ENCODE results near the gene ACVR1C. TPM values are rescaled to one million over a fixed set of nuclear protein-coding genes. Genes with fewer than 3 reads are reported as not detected.

Gene ACVR1C
- total and polyA plus RNA-seq, 2 of the 8 experiments (the other 6 are each of a cell fraction or from before 2014, with no cell fraction given) = 0.21 to 0.52 TPM

DNA sequence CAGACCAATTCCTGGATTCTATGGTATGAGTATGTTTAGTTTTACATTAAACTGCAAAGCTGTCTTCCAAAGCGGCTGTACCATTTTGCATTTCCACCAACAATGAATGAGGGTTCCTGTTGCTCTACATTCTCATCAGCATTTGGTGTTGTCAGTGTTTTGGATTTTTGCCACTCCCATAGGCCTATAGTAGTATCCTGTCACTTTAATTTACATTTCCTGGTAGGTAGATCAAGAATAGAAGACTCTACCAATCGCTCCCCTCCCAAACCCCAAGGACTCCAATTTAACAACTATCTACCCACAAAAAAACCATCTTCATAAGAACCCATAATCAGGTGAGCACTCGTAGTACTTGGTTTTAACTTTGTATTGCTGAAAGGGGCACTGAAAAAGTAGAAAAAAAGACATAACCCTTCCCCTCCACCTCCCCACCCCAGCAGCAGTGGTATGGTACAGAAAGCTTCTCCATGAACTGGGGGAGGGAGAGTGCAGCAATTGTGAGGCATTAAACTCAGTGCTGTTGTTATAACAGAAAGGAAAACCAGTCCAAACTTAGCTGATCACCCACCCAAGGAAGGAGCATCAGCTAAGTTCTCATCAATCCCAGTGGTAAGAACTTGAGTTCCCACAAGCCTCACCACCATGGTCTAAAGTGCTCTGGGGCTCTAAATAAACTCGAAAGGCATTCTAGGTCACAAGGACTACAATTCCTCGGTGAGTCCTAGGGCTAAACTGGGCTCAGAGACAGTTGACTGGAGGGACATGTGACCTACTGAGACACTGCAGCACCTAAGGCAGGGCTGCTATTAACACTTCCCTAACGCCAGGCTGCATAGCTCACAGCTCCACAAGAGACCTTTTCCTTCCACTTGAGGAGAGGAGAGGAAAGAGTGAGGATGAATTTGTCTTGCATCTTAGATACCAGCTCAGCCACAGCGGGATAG lies 149.3 kb downstream of the ACVR1C start:
- no peak overlapping the region for H2BK5ac ChIP-seq (ENCODE audit: low read depth, low read length)
- H2AFZ ChIP-seq (ENCODE audit: low read length) = no peak overlapping the region
- CTCF ChIA-PET (ENCODE audit: partially characterized antibody) = interaction anchor here (0.6 to 4.6 kb wide), 2 partner anchors 114 to 177 kb away, joined by 3 to 20 read pairs; no protein-coding TSS in a partner anchor
- no peak for TF ChIP-seq RFX5 (IDR thresholded peaks at IDR 0.05; ENCODE audit: borderline replicate concordance, low read depth, low read length)
- no peak for TF ChIP-seq POLR2AphosphoS5 (IDR thresholded peaks at IDR 0.05; ENCODE audit: low read depth, low read length)

More for the DNA sequence above, 149.3 kb downstream of the ACVR1C start:
- Histone ChIP-seq H4K91ac (replicated peaks; ENCODE audit: insufficient read length, low read length) (no peak overlapping the region), H3K79me1 (ENCODE audit: low read depth, low read length) (no peaks in the 10 kb centered on the region), H4K20me1 (replicated peaks in 1 of 2; ENCODE audit: control insufficient read depth in 1 of 2, insufficient read depth in 2 of 2, low read length in 2 of 2) (no peaks in the 10 kb centered on the region), H3K4me3 (ENCODE audit: extremely low read depth in 1 of 4, insufficient read depth in 2 of 4, low read depth in 3 of 4, low read length in 4 of 4) (no peak overlapping the region), H3K9ac (replicated peaks in 1 of 4; ENCODE audit: extremely low read depth in 1 of 4, low read depth in 3 of 4, low read length in 3 of 4) (no peak overlapping the region), H3K23ac (ENCODE audit: insufficient read length) (no peak overlapping the region), H3K79me2 (ENCODE audit: control insufficient read depth in 1 of 2, insufficient read depth in 2 of 2, low read length in 2 of 2) (no peaks in the 10 kb centered on the region), H3K36me3 (ENCODE audit: control insufficient read depth in 2 of 4, insufficient read depth in 4 of 4, low read length in 3 of 4) (no peaks in the 10 kb centered on the region), H3K9me3 (ENCODE audit: insufficient read depth in 2 of 2, low read depth in 1 of 2, low read length in 1 of 2) (no peaks in the 10 kb centered on the region), H2BK20ac (ENCODE audit: low read length) (no peak overlapping the region), H2BK15ac (ENCODE audit: low read length) (no peak overlapping the region), H3K27ac (ENCODE audit: low read depth, low read length) (no peak overlapping the region), H2BK120ac (replicated peaks; ENCODE audit: low read depth, low read length) (no peak overlapping the region), H2BK12ac (ENCODE audit: low read depth, low read length) (no peak overlapping the region), H3K18ac (ENCODE audit: extremely low read depth, low read length) (no peak overlapping the region), H3K14ac (ENCODE audit: insufficient read length) (no peak overlapping the region), H4K5ac (ENCODE audit: insufficient read length, low read depth, low read length) (no peak overlapping the region), H3K56ac (replicated peaks; ENCODE audit: insufficient read length, low read depth, low read length) (no peak overlapping the region), H3K27me3 (replicated peaks in 1 of 4; ENCODE audit: control insufficient read depth in 3 of 4, extremely low read depth in 1 of 4, insufficient read depth in 3 of 4, low read length in 3 of 4) (no peaks in the 10 kb centered on the region), H3K23me2 (ENCODE audit: low read depth, low read length) (no peaks in the 10 kb centered on the region), H4K8ac (ENCODE audit: extremely low read depth, insufficient read depth, low read length) (no peak overlapping the region), H3K4me2 (ENCODE audit: insufficient read depth in 1 of 2, low read depth in 2 of 2, low read length in 2 of 2) (no peak overlapping the region), H3K4me1 (replicated peaks in 1 of 4; ENCODE audit: control insufficient read depth in 3 of 4, insufficient read depth in 4 of 4, low read length in 3 of 4) (no peaks in the 10 kb centered on the region; a peak in 1 of 7 replicates), H3K4ac (replicated peaks; ENCODE audit: insufficient read length, low read depth, low read length) (no peak overlapping the region), H2AK5ac (ENCODE audit: low read depth, low read length) (no peak overlapping the region)
- DNase-seq (ENCODE audit: low read depth in 1 of 2, low spot score in 2 of 2) (no peak), FAIRE-seq (no peak)
- WGBS, 2 experiments (ENCODE audit: extremely low coverage in 1 of 2, insufficient coverage in 1 of 2, insufficient read length in 1 of 2, insufficient replicate concordance in 2 of 2, low coverage in 1 of 2, low lambda C conversion rate in 2 of 2, missing lambda C conversion rate in 1 of 2) = 93 to 100% methylated on average over 1 to 7 of the region's 7 CpGs
- POLR2A ChIA-PET (ENCODE audit: partially characterized antibody) = no interaction called here

Measured in H1 (cell line).